WI38 (cell line): ENCODE data around the gene EGR2.

Experiments
- H3K4me3 ChIP-seq: 2 replicates; pipeline ENCODE4 v1.5.1; 2011; ENCODE audit warnings: low read depth, mild to moderate bottlenecking, control low read depth, low read length
- CTCF ChIP-seq: IDR thresholded peaks from 2 replicates; pipeline ENCODE4 v1.5.1; 2012; ENCODE audit warnings: low read depth, mild to moderate bottlenecking, control low read depth, low read length

Gene EGR2

GRCh38 chr10:62763155-62763554, 53.0 kb downstream of the EGR2 start:
- TF ChIP-seq CTCF = no peak
- H3K4me3 ChIP-seq = no peak overlapping the region
